ENCODE data around the gene ZEB1.
"Not testable (repeated sequence)": the region's sequence is repeated elsewhere in the genome, so short reads cannot be mapped to it uniquely, and the experiment has no call there.

The ZEB1 gene

DNA sequence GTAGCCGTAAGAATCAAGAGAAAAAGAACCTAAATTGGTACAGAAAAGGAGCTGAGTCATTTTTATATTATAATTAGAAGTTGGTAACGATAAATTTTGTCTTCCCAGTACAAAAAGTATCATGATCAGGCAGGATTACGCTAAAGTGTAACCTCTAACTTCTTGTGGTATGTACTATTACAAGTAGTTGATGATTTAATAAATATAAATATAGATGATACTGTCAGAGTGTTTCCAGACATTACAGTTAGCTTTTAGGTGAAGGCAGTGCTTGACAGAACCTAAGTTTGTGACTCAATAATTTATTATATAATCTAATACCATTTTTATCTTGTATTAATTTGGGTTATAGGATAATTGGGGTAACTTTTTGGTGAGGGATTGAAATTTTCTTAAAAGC, 53.4 kb downstream of the ZEB1 start:
- no peak for DNase-seq (ENCODE audit: low spot score)

DNA sequence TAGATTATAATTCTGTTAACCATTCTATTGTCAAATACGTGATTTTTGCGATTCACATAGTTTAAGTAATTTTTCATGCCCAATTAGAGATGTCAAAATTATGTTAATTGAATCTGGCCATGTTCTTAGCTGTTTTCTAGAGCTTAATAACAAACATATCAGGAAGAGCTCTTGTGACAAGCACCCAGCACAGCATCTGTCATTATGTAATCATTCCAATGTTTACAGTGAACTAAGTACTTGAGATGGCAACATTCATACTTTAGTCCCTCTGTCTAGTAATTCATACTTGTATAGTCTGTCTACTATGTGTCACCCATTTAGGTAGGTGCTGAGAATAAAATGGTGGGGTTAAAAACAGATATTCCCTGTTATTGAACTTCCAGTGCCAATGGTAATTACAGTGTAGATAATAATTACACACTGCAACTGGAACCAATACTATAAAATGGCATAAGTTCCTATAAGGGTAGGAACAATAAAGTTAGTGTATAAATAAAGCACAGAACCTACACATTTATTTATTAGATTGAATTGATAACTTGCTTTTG, 55.2 kb downstream of the ZEB1 start:
- DNase-seq (ENCODE audit: low spot score): no peak

DNA sequence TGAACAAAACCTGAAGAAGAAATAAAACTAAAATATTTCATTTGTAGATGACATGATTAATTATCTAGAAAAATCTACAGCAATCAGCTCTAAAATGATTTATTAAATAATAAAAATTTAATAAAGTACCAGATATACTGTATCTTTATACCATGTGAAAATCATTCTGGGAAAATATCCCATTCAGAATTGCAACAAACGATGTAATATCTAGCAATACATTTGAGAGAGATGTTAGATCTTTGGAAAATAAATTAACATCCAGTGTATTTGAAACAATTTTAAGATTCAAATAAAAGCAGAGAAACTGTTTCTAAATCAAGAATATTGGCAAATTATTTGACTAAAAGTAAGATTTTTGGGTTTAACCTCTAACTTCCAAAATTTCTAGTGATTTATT, 62.2 kb downstream of the ZEB1 start:
- DNase-seq (ENCODE audit: low spot score): no peak

DNA sequence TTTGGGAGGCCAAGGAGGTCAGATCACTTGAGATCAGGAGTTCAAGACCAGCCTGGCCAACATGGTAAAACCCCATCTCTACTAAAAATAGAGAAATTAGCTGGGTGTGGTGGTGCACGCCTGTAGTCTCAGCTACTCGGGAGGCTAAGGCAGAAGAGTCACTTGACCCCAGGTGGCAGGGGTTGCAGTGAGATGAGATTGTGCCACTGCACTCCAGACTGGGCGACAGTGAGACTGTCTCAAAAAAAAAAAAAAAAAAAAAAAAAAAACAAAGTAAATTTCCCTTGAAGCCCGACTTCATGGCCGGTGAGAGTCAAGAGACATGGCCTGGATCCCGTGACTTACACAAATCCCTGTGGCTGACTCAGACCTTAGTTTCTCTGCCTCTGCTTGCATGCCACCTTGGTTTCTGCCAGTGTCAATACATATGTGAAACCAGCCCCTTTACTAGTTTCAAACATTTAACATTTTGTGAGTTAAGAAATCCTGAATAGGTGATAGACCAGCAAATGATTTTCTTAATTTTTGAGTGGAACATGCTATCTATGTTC, 62.8 kb downstream of the ZEB1 start:
- no peak for DNase-seq (ENCODE audit: low spot score)

DNA sequence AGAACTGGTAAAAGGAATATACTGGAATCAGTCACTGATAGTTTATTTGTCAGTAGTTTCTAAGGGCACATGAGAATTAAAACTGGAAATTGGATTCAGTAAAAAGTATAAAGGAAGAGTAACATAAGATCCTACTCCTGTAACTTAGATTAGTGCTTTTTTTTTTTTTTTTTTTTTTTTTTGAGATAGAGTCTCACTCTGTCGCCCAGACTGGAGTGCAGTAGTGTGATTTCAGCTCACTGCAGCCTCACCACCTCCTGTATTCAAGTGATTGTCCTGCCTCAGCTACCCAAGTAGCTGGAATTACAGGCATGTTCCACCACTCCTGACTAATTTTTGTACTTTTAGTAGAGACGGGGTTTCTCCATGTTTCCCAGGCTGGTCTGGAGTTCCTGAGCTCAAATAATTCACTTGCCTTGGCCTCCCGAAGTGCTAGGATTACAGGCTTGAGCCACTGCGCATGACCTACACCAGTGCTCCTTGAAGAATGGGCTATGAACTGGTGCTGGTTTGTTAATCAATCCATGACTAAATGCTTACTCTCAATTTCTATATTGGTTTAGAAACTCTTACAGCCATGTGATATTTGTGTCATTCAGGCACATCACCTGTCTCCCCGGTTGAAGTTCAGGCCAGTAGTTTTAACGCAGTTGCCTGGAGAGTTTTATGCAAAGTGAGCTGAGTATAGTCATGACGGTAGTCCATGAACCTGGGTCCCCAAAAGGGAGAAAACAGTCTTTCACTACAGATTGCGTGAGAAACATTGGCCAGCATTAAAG, 65.0 kb downstream of the ZEB1 start:
- no peak for DNase-seq (ENCODE audit: low spot score)

DNA sequence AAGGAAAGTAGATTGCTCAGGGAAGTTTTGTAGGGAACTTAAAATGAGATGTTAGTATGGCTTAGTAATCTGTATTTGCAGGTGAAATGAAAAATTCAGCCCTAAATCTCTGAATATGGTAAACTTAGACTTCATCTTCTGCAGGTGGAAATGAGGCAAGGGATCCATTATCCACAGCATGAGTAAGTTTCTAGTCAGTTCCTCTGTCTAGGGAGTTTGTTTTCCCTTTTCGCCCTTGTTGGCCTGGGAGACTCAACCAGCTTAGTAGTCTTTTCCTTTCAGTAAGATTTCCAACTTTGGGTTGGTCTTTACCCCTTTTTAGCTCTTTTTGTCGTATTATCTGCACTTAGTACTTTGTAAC, 65.6 kb downstream of the ZEB1 start:
- DNase-seq (ENCODE audit: low spot score): no peak

DNA sequence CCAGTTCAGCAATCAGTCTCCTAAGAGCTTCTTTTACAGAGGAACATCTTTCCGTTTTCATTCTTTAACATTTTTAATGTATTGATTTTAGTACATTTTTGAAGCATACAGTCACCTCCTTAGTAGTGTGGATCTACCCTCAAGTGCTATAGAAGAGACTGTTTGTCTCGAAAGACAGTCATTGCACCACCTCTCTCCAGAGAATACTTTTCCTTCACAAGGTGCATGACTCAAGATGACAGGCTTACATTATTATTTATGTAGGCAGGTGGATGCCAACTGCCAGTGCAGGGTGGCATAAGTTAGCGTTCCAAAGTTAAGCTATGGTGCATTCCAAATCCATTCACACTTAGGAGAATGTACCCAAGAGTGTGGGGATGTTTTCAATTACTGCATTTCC, 71.8 kb downstream of the ZEB1 start:
- no peak for DNase-seq (ENCODE audit: low spot score)

DNA sequence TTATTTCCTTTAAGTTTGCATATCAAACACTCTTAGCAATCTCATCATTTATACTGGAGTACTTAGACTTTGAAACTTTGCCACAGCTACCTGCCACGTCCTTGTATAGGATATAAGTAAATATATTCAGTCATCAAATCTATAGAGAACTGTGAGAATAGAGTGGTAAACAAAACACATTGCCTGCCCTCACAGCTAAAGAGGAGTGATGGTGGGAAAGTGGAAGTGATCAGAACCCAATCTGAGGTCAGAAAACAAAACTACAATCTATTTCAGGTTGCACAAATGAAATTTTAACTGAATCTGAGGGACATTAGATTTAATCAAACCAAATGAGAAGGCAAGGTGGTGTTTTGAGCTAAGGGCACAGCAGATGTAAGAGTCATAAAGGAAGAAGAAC, 74.8 kb downstream of the ZEB1 start:
- no peak for DNase-seq (ENCODE audit: low spot score)

DNA sequence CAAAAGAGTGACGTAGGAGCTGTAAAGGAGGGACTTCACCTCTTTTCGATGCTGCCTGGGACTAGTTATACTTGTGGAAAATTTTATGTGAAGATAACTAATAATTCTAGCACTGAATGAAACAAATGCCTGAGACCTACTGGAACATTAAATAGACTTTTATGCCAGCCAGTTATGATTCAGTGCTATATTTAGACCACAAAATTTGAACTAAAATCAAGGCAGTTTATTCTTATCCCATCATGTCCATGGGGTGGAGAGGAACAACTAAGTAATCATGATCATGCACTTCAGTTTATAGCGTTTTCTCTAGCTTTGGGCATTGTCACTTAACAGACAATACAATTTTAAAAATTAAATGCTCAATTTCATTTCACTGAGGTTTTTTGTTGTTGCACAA, 76.7 kb downstream of the ZEB1 start:
- no peak for DNase-seq (ENCODE audit: low spot score)

DNA sequence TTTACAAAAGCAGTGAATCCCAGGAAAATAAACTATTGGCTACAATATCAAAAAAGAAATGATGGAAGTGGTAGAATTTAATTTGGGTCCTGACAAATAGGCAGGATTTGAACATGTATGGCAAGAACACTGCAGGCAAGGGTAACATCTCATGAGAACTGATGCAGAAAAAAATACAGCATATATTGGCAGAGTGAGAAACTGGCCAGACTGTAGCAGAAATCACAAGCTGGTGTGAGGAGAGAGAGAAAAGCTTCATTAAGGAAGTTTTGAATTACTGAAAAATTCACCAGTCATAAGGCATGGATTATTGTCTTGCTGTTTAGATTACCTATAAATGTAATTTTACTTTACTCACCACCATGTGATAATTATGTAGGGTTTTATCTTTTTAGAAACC, 77.4 kb downstream of the ZEB1 start:
- DNase-seq (ENCODE audit: low spot score): no peak

DNA sequence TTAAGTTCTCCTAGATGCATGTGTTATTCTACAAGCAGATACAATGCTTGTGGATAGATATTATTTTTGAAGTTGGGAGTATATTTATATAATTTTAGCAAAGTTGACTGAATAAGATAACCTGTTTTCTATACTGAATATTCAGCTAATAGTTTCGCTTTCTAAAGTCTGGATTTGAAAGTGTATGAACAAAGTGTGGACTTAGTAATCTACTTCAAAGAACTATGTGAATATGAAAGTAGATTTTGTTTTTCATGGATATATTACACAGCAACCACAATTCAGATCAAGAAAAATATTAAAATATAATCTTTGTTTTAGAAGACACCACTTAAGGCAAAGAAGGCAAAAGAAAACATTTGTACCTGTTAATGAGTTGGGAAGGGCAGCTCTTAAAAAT, 78.8 kb downstream of the ZEB1 start:
- no peak for DNase-seq (ENCODE audit: low spot score)

DNA sequence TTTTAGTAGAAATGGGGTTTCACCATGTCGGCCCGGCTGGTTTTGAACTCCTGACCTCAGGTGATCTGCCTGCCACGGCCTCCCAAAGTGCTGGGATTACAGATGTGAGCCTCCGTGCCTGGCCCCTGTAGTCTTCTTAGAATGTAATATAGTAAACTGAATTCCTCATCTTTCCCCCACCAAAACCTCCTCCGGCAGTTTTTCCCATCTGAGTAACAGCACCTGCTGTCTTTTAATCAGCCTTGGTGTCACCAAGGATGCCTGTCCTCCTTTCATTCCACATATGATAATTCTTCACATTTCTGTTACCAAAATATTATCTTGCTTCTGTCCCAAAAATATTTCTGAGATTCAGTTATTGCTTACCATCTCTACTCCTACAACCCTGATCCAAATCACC, 80.2 kb downstream of the ZEB1 start:
- no peak for DNase-seq (ENCODE audit: low spot score)

DNA sequence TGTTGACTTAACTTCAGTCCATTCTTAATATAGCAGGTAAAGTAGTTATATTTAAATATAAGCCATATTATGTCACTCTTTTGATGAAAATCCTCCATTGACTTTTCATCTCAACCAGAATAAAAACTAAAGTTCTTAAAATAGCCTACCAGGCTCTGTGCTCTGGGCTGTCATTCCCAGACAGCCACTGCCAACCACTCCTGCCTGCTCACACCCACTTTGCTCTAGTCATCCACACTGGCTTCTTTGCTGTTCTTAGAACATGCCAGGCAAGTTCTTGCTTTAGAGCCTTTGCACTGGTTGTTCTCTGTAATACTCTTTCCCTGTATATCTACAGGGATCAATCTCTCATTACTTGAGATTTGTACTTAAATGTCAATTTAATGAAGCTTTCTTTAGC, 80.6 kb downstream of the ZEB1 start:
- no peak for DNase-seq (ENCODE audit: low spot score)

DNA sequence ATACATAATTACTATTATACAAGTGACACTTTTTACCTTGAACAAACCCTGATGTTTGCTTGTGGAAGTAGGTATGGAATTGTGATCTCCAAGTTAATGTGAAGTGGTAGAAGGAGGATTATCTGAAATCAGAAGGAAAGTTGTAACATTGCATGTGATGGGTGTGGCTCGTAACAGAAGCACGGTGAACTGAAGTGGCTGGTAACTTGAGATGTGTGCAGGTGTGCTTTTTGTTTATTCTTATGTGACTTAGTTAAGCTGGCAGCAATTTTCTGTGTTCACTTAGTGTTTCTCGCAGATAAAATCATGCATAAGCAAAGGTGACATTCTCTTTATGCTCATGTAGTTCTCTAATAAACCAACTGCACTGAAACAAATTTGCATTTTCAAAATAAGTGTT, 82.3 kb downstream of the ZEB1 start:
- DNase-seq (ENCODE audit: low spot score): no peak

DNA sequence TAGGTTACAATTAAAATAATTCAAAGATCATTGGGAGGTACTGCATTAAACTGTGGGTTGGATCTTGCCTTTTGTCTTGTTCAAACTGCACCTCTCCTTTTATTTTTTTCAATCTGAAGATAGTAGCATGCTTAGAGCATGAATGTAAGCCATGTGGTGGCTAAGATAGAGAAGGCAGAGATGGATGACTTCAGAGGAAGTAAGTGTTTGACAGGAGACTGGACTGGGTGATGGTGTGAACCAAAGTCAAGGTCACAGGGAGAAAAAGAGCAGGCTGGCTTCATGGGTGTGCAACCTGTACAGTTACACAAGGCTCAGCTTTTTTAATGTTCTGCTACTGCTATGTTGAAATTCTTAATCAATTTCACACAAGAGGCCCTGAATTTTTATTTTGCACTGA, 85.6 kb downstream of the ZEB1 start:
- DNase-seq (ENCODE audit: low spot score): no peak

DNA sequence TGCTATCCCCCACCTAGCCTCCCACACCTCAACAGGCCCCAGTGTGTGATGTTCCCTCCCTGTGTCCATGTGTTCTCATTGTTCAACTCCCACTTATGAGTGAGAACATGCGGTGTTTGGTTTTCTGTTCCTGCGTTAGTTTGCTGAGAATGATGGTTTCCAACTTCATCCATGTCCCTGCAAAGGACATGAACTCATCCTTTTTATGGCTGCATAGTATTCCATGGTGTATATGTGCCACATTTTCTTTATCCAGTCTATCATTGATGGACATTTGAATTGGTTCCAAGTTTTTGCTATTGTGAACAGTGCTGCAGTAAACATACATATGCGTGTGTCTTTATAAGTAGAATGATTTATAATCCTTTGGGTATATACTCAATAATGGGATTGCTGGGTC, 86.8 kb downstream of the ZEB1 start:
- DNase-seq (ENCODE audit: low spot score): not testable (repeated sequence)

DNA sequence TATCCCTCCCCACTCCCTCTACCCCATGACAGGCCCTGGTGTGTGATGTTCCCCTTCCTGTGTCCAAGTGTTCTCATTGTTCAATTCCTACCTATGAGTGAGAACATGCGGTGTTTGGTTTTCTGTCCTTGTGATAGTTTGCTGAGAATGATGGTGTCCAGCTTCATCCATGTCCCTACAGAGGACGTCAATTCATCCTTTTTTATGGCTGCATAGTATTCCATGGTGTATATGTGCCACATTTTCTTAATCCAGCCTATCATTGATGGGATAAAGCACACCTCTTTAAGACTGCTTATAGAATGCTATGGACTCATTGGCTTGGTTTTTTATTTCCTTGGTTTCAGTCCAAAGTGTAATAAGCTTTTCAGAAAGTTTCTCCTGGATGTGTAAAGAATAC, 93.4 kb downstream of the ZEB1 start:
- not testable (repeated sequence) for DNase-seq (ENCODE audit: low spot score)

DNA sequence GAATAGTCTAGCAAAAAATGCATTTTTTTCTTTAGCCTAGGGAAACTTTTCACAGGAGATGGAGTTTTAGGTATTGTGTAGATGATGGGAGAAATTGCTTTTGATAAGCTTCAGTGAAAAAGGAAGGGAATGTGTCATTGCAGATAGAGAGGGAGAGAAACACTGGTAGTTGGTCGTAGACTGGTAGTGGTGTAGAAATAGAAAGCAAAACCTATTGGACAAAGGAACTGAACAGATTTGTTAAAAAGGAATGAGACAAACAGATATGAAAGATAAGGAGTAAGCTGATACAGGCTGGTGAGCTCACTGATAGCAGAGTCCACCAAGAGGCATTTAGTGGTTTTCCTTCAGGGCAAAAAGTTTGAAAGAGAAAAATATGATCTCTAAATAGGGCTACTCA, 94.3 kb downstream of the ZEB1 start:
- DNase-seq (ENCODE audit: low spot score): no peak

DNA sequence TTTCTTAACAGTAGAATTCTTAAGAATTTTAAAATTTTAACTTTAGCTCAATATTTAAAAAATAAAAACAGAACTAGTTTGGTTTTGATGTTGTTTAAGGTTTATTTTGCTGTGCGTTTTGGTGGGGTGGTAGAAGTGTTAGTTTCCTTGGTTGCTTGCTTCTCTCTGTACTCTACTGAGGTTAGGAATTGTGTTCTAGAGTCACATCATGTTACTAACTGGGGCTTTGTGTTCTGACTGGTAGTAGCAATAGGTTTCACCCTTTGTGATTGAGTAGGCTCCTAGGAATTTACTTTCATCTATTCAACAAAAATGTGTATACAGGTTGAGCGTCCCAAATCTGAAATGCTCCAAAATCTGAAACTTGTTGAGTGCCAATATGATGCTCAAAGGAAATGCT, 99.5 kb downstream of the ZEB1 start:
- DNase-seq (ENCODE audit: low spot score): no peak

DNA sequence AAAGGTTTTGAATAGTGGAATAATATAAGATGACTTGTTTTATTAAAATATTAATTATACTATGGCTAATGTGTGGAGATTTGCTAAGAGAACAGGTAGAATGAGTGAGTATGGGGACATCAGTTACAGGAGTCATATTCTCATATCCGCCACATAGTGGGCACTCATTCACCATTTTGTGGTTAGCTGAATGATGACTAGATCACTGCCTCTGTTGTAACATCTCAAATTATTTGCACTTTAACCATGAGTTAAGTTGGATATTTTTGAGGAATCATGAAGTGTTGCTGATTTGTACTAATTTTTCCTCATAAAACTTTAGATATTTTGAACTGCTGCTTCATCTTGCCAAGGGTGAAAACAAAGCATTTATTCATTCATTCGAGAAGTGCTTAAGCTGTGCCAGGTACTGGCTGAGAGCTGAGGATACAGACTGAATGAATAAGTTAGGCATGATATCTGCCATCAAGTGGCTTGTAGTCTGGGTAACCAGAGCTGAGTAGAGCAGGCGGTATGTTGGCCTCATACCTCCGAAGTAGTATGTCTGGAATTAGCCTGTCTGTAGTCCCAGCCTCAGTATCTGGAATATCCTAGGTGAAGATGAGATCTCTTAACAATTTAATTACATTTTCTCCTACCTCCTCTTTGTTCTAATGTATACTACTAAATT, 100.5 kb downstream of the ZEB1 start:
- no peak for DNase-seq (ENCODE audit: low spot score)

DNA sequence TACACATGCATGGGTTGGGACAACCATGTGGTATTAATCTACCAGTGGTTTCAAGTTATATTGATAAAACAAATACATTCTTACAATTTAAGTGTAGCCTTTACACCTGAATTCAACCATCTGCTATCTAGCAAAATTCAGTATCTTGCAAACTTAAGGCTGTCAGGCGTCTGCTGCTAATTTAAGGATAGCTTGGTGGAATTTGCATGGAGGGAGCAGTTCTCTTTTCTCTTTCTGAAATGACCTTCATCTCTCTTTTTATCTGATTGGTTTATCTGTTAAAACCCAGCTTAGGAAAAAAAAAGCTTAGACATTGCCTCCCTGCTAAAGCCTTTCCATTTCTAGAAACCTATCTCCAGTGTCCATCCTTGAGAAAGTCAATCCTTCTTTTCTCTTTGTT, 102.3 kb downstream of the ZEB1 start:
- DNase-seq (ENCODE audit: low spot score): no peak

DNA sequence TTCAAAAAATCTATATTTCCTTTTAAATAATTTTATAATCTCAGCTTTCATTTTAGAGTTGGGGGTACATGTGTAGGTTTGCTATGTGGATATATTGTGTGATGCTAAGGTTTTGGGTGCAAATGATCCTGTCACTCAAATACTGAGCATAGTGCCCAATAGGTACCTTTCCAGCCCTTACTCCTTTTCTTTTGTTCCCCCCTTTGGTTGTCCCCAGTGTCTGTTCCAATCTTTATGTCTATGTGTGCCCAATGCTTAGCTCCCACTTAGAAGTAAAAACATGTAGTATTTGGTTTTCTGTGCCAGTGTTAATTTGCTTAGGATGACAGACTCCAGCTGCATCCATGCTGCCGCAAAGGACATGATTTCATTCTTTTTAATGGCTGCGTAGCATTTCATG, 103.6 kb downstream of the ZEB1 start:
- DNase-seq (ENCODE audit: low spot score): no peak

DNA sequence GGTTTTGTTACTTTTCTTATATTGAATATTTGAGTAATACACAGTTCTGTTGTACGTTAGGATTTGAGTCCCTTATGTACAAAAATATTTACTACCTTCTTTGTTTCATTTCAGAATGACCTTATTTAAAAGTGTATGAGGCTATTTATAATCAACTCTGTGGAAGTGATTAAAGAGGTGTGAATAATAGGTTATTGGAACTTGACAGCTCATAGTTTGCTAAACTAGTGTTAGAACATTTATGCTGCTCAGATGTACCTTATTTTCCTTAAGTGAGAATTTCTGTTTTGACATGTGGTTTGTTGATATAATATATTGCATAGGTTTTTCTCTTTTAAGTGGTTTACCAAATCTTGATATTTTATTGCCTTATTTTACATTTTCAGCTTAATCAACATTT, 105.5 kb downstream of the ZEB1 start:
- DNase-seq (ENCODE audit: low spot score): no peak

DNA sequence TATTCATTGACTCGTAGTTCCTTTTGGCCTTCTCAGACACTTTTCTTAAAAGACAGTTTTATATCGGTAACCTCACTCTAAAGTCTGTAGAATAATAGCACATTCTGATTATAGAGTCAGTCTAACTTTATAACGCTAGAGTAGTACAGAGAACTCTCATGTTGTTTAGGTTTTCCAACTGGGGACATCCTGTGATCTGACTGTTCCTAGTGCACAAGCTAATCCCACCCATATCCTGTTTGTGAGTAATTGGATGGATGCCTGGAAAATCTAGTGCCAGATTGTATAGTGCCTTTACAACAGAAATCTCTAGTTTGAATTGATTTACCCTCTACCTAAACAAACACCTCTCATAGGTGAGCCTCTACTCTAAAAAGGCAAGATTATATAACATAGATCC, 107.4 kb downstream of the ZEB1 start:
- DNase-seq (ENCODE audit: low spot score): no peak
